AG09319 (cell line): ENCODE data around the gene CDK17.

Experiments used
- DNase-seq: peaks from one replicate; pipeline ENCODE4 v3.0.0-alpha.2; 2010; ENCODE audit warnings: low read depth; ENCODE audit errors: extremely low read depth
- CTCF ChIP-seq: IDR thresholded peaks from 2 replicates; pipeline ENCODE4 v1.5.1; 2011; ENCODE audit warnings: low read depth, mild to moderate bottlenecking, inconsistent platforms, low read length, moderate library complexity

Gene CDK17

GRCh38 chr12:96249196-96250118, 150.8 kb downstream of the CDK17 start:
- TF ChIP-seq CTCF = no peak
- no peak for DNase-seq

- TF ChIP-seq CTCF = no peak
- no peak for DNase-seq
Observed at GRCh38 chr12:96248136-96248931, 151.9 kb downstream of the CDK17 start.

- no peak for TF ChIP-seq CTCF
- no peak for DNase-seq
Observed at GRCh38 chr12:96247563-96247962, 152.7 kb downstream of the CDK17 start.

GRCh38 chr12:96246926-96247505, 153.2 kb downstream of the CDK17 start:
- no peak for DNase-seq
- no peak for TF ChIP-seq CTCF

GRCh38 chr12:96244826-96245225, 155.4 kb downstream of the CDK17 start:
- TF ChIP-seq CTCF = no peak
- no peak for DNase-seq

- no peak for TF ChIP-seq CTCF
- no peak for DNase-seq
Observed at GRCh38 chr12:96242597-96242996, 157.6 kb downstream of the CDK17 start.
